Activated gamma-delta T cell treated with anti-CD3 and anti-CD28 coated beads, Interleukin-2, amount 50 U/mL, for 16 hours (primary cell): ENCODE measurements around the gene USP14.

Experiments
- DNase-seq: peaks from one replicate; pipeline ENCODE4 v3.0.0-alpha.2; 2020; ENCODE audit warnings: low read depth

The USP14 gene

GRCh38 chr18:159933-160332, 1.6 kb downstream of the USP14 start:
- no peak for DNase-seq

- no peak for DNase-seq
These were observed 2.6 kb downstream of the USP14 start for GRCh38 chr18:160831-161570.

- no peak for DNase-seq
These were observed 14.0 kb downstream of the USP14 start for GRCh38 chr18:172361-172760.

GRCh38 chr18:179499-179898, 21.1 kb downstream of the USP14 start:
- DNase-seq = no peak

GRCh38 chr18:181711-182110, 23.4 kb downstream of the USP14 start:
- DNase-seq = no peak

DNA sequence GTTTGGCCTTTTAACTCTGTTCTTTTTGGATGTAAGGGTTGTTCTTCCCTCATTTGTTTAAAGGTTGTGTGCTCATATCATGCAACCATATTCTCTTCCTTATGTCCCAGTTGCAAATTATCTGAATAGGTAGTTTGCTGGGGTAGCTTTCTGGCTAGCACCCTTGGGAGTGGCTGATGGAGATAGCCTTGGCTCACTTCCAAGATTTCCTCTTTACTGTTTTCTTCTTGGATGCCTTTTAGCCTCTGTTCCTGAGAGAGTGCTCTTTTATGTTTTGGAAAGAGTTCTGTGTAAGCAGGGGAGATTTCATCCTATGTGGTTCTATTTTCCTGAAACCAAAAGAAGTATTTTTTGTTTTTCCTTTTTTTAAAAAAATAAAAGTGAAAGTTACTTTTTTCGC, 25.4 kb downstream of the USP14 start:
- no peak for DNase-seq

GRCh38 chr18:189254-189653, 30.9 kb downstream of the USP14 start:
- no peak for DNase-seq

DNA sequence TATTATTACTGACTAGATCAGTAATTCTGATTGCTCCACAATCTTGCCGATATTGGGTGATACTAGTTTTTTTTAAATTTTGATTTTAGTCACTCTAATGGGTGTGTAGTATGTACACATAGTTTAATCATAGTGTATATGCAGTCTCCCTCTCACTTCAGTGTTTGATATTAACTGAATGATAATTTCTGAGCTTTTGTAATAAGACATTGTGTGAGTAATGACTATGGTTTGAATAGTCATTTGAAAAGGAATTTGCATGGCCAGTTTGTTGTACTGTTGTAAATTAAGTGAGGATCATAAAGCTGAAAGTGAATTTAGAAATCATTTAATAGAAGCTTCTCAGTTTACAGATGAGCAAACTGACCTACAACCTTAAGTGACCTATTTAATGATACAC, 33.4 kb downstream of the USP14 start:
- DNase-seq = no peak

DNA sequence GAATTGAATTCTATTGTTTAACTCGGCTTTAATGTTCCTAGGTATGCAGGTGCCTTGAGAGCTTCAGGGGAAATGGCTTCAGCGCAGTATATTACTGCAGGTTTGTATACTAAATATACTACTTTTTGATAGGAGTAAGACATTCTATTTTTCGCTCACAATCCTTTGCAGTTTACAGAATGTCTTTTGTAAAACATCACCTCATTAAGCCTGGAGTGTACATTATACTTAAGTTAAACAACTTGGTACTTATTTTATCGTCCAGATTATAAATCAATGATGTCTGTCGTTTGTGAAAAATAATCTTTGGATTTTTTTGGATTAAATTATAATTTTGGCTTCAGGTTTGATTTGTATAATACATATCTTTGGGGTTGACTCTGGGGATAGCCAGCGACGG, 34.4 kb downstream of the USP14 start:
- DNase-seq = no peak

- DNase-seq = no peak
These were observed 37.3 kb downstream of the USP14 start for GRCh38 chr18:195651-196050.

DNA sequence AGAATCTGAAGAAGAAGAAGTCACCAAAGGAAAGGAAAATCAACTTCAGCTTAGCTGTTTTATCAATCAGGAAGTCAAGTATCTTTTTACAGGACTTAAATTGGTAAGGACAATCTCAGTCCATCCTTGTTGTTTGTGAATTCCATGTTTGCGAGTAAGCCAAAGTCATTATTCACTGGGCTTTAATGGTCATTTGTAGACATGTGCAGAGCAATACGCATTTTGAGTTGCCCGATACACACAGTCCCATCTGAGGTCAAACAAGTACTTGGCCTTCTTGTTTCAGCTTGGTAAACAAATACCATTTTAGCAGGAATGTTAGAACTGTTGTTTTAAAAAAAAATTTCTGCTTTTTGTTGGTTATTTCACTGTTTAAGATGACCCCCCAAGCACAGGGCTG, 40.9 kb downstream of the USP14 start:
- no peak for DNase-seq

GRCh38 chr18:199768-200167, 41.4 kb downstream of the USP14 start:
- no peak for DNase-seq

GRCh38 chr18:210075-210474, 51.7 kb downstream of the USP14 start:
- DNase-seq = no peak

GRCh38 chr18:210733-211132, 52.4 kb downstream of the USP14 start:
- no peak for DNase-seq

- DNase-seq = no peak
These were observed 53.2 kb downstream of the USP14 start for GRCh38 chr18:211582-211981.

DNA sequence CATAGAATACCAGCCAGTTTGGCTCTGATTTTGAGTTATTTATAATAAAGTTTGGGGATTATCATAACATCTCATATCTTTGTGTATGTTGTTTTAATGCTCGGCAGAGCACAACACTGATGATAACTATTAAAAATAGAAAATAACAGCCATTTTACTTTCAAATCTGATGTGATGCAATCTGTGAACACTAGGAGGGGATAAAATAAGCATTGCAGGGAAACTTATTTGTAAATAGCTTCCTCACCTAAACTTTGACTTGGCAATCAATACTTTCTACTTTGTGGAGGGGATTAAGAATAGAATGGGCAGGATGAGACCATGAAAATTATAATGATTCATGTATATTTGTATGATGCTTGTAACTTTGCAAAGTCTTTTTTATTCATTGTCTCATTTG, 54.4 kb downstream of the USP14 start:
- DNase-seq = no peak

DNA sequence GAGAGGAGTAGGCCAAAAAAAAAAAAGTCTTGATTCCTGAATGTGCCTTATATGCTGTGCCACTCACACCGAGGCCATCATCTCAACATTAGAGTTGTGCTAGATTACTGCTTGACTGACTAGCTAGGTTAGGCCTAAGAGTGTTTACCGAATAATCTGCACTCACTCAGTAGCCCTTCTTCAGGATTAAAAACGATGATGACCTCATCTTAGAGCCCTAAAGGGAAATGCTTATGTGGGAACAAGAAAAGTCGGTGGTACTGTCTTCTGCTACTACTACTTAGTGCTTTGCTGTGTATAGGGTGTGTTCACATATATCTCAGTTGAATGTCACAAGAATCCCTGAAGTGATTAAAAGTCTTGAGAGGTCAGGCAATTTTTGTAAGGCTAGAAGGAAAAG, 55.1 kb downstream of the USP14 start:
- DNase-seq = no peak

- no peak for DNase-seq
These were observed 55.6 kb downstream of the USP14 start for GRCh38 chr18:213966-214365.

GRCh38 chr18:215448-216010, 57.2 kb downstream of the USP14 start:
- no peak for DNase-seq

DNA sequence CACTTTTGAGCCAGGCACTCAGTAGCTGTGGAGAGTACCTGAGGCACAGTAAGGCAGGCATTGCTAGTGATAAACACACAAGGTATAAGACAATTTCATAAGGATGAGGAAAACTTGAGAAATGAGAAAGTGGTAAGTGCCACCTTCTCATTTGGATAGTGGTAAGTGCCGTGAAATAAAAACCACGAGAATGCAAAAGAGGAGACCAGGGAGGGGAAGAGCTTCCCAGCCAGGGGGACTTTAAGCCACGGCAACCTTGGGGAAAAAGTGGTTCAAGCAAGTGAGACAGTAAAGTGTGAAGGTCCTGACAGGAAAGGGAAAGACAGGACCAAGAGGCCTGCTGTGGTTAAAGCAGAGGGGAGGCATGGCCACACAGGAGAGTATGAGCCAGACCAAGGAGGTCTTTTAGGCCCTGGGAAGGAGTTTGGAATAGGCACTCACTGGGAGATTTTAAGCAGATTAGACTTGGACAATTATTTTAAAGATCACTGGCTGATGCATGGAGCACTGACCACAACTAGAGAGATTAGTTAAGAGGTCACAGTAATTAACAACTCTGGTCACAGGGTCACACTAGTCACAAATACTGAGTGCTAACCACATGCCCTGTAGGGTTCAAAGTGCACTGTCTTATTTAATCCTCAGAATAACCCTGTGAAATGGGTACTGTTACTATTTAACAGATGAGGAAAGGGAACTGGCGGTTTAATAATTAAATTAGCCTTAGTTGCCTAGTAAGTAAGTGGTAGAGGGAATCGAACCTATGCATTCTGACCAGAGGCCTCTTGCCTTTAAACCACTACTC, 59.4 kb downstream of the USP14 start:
- DNase-seq = no peak

GRCh38 chr18:220708-221107, 62.4 kb downstream of the USP14 start:
- DNase-seq = no peak

GRCh38 chr18:225745-226144, 67.4 kb downstream of the USP14 start:
- DNase-seq = no peak

DNA sequence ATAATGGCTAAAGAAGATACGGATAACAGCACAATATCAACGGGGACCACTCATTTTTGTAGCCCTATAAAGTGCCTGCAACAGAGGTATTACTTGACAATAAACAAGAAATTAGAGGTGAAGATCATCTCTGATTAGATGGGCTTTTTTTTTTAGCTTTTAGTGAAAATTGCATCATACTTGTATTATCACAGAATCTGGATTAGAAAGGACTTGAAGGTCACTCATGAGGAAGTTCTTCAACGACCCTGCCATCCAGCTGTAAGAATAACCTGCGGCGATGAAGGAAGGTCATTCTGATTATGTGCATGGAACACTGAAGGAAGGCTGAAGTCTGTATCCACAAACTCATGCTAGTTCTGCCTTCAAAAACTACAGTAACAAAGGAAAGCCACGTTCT, 69.0 kb downstream of the USP14 start:
- no peak for DNase-seq
